Measurements from ENCODE around the gene TMEM43.

The TMEM43 gene

DNA sequence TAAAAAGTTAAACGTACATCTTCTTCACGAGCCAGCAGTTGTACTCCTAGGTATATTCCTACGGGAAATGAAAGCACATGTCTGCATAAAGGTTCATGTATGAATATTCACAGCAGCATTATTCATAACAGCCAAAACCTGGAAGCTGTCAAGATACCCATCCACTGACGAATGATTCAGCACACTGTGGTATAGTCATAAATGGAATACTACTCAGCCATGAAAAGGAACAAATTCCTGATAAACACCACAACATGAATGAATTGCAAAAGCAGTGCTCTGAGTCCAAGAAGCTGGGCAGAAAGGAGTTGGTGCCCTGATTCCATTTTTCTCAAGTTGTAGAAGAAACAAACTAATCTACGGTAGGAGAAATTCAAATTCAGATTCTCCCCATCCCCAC lies 3.9 kb downstream of the TMEM43 start:
- H3K9me2 ChIP-seq (replicated peaks; ENCODE audit: control insufficient read depth, low read length), result no peaks in the 10 kb centered on the region
- H3K4me1 ChIP-seq (ENCODE audit: control insufficient read depth, low read length), result peaks cover 14% of the 10 kb centered on the region
- H3K27ac ChIP-seq (ENCODE audit: low read depth, low read length), result no peak overlapping the region
- H3K4me2 ChIP-seq (ENCODE audit: low read length), result no peak overlapping the region
- TF ChIP-seq, protein P1, sequence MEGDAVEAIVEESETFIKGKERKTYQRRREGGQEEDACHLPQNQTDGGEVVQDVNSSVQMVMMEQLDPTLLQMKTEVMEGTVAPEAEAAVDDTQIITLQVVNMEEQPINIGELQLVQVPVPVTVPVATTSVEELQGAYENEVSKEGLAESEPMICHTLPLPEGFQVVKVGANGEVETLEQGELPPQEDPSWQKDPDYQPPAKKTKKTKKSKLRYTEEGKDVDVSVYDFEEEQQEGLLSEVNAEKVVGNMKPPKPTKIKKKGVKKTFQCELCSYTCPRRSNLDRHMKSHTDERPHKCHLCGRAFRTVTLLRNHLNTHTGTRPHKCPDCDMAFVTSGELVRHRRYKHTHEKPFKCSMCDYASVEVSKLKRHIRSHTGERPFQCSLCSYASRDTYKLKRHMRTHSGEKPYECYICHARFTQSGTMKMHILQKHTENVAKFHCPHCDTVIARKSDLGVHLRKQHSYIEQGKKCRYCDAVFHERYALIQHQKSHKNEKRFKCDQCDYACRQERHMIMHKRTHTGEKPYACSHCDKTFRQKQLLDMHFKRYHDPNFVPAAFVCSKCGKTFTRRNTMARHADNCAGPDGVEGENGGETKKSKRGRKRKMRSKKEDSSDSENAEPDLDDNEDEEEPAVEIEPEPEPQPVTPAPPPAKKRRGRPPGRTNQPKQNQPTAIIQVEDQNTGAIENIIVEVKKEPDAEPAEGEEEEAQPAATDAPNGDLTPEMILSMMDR (IDR thresholded peaks at IDR 0.05; ENCODE audit: low read depth, low read length, poor library complexity, severe bottlenecking), result no peak
- TF ChIP-seq EZH2phosphoT487 (IDR thresholded peaks at IDR 0.05; ENCODE audit: borderline replicate concordance, low read length), result no peak
- peaks cover 48% of the 10 kb centered on the region for H3K79me2 ChIP-seq (ENCODE audit: control insufficient read depth, low read length)
- H3K4me3 ChIP-seq (ENCODE audit: low read length), result no peak overlapping the region
- H3K9me3 ChIP-seq (ENCODE audit: control insufficient read depth, insufficient read depth, low read length), result no peaks in the 10 kb centered on the region
- H4K20me1 ChIP-seq (ENCODE audit: control insufficient read depth, insufficient read depth, low read depth, low read length), result peaks cover 6% of the 10 kb centered on the region; the same call in 1 of the 2 replicates
- H3K27me3 ChIP-seq (ENCODE audit: control insufficient read depth, low read length), result no peaks in the 10 kb centered on the region
- peaks cover 57% of the 10 kb centered on the region for H3K36me3 ChIP-seq (ENCODE audit: control insufficient read depth, low read length)
- H3F3A ChIP-seq (ENCODE audit: control insufficient read depth, insufficient read depth), result no peaks in the 10 kb centered on the region

DNA sequence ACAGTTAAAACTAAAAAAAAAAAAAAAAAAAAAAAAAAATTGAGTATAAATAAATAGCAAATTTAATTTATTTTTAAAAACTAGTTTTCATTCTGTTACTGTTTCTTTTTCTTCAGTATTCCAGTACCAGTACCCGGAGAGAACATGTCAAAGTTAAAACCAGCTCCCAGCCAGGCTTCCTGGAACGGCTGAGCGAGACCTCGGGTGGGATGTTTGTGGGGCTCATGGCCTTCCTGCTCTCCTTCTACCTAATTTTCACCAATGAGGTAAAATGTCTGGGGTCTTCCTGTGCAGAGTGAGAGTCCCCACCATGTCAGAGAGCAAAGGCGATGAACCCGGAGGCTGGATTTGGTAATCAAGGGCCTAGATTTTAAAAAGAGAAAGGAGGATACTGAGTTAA lies 4.4 kb downstream of the TMEM43 start:
- TF ChIP-seq, protein P1 (IDR thresholded peaks at IDR 0.05; ENCODE audit: low read depth, low read length, poor library complexity, severe bottlenecking), result no peak
- no peak for TF ChIP-seq EZH2phosphoT487 (IDR thresholded peaks at IDR 0.05; ENCODE audit: borderline replicate concordance, low read length)
- Histone ChIP-seq H3K27me3 (ENCODE audit: control insufficient read depth, low read length) (no peaks in the 10 kb centered on the region), H3K79me2 (ENCODE audit: control insufficient read depth, low read length) (peaks cover 42% of the 10 kb centered on the region), H3K9me3 (ENCODE audit: control insufficient read depth, insufficient read depth, low read length) (no peaks in the 10 kb centered on the region), H3K36me3 (ENCODE audit: control insufficient read depth, low read length) (peaks cover 51% of the 10 kb centered on the region), H3K4me1 (ENCODE audit: control insufficient read depth, low read length) (peaks cover 14% of the 10 kb centered on the region), H3K9me2 (replicated peaks; ENCODE audit: control insufficient read depth, low read length) (no peaks in the 10 kb centered on the region), H3K27ac (ENCODE audit: low read depth, low read length) (no peak overlapping the region), H4K20me1 (ENCODE audit: control insufficient read depth, insufficient read depth, low read depth, low read length) (peaks cover 6% of the 10 kb centered on the region; the same call in 1 of the 2 replicates), H3F3A (ENCODE audit: control insufficient read depth, insufficient read depth) (no peaks in the 10 kb centered on the region), H3K4me2 (ENCODE audit: low read length) (no peak overlapping the region), H3K4me3 (ENCODE audit: low read length) (no peak overlapping the region)

DNA sequence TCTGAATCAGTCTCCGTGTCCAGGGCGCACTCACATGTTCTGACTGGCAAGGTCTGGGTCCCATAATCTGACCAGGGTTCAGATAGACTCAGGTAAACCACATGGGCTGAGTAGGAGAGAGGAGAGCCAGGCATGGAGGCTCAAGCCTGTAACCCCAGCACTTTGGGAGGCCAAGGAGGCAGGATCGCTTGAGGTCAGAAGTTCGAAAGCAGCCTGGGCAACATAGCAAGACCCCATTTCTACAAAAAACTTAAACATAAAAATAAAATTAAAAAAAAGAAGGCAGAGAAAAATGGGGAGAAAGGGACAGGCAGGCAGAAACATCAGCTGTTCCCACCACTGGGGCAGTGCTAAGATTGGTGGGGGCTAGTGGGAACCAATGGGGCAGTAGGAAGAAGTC lies 5.4 kb downstream of the TMEM43 start:
- peaks cover 6% of the 10 kb centered on the region; the same call in 1 of the 2 replicates for H4K20me1 ChIP-seq (ENCODE audit: control insufficient read depth, insufficient read depth, low read depth, low read length)

More for the DNA sequence above, 5.4 kb downstream of the TMEM43 start:
- Histone ChIP-seq H3K4me1 (ENCODE audit: control insufficient read depth, low read length) (peaks cover 14% of the 10 kb centered on the region), H3K36me3 (ENCODE audit: control insufficient read depth, low read length) (peaks cover 49% of the 10 kb centered on the region), H3K4me2 (ENCODE audit: low read length) (no peak overlapping the region), H3K27ac (ENCODE audit: low read depth, low read length) (no peak overlapping the region), H3F3A (ENCODE audit: control insufficient read depth, insufficient read depth) (no peaks in the 10 kb centered on the region), H3K79me2 (ENCODE audit: control insufficient read depth, low read length) (peaks cover 35% of the 10 kb centered on the region), H3K9me2 (replicated peaks; ENCODE audit: control insufficient read depth, low read length) (no peaks in the 10 kb centered on the region), H3K4me3 (ENCODE audit: low read length) (no peak overlapping the region), H3K9me3 (ENCODE audit: control insufficient read depth, insufficient read depth, low read length) (no peaks in the 10 kb centered on the region), H3K27me3 (ENCODE audit: control insufficient read depth, low read length) (no peaks in the 10 kb centered on the region)
- TF ChIP-seq, protein P1 (IDR thresholded peaks at IDR 0.05; ENCODE audit: low read depth, low read length, poor library complexity, severe bottlenecking), result no peak
- no peak for TF ChIP-seq EZH2phosphoT487 (IDR thresholded peaks at IDR 0.05; ENCODE audit: borderline replicate concordance, low read length)

Measured in DOHH2 (cell line).